ENCODE data around the gene SKAP1.

GRCh38 chr17:48294806-48295361, 135.1 kb downstream of the SKAP1 start:
- TF ChIP-seq POLR2AphosphoS5 (IDR thresholded peaks at IDR 0.05; ENCODE audit: low read depth) = no peak
- TF ChIP-seq EZH2phosphoT487 (IDR thresholded peaks at IDR 0.05; ENCODE audit: unreplicated experiment) = no peak

All from GM23338 (cell line).